HG02981 (cell line): ENCODE data around the gene EPHA4.
A peak's percentile ranks its signal among the peaks of the same experiment; 100 is the strongest.

Experiments used
- ATAC-seq: cut with Tn5 transposase; IDR thresholded peaks from one replicate; pipeline ENCODE4 v1.9.1; 2021; ENCODE audit warnings: mild to moderate bottlenecking, moderate library complexity; ENCODE audit not compliant: unreplicated experiment

EPHA4 gene

DNA sequence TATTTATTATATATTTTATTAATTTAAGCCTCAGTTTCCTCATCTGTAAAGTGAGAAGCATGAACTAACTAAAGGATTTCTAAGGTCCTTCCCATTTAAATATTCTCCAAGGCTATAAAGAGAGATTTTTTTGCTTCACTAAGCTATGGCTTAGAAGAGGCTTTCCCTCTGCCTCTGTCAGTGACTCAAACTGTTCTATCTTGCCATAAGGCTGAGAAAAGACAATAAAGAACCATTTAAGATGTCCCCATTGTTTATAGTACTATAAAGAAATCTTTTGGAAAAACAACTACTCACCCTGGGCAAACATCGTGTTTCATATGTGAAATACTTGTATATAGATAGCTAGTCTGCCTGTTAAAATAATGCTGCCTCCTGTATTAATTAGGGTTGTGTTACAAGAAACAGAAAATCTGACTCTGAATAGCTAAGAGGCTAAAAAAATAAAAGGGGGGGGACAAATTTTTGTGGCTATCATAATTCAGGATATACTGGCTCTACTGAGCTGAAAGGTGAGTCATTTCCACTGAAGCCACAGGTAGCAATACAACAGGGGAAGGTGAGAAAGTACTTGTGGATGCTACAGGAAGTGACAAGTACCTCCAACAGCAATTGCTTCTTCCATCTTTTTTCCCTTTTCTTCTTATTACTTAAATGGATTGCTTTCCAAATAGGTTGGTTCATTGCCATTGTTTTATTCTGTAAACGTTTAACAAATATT, 25.4 kb downstream of the EPHA4 start:
- ATAC-seq: no peak

DNA sequence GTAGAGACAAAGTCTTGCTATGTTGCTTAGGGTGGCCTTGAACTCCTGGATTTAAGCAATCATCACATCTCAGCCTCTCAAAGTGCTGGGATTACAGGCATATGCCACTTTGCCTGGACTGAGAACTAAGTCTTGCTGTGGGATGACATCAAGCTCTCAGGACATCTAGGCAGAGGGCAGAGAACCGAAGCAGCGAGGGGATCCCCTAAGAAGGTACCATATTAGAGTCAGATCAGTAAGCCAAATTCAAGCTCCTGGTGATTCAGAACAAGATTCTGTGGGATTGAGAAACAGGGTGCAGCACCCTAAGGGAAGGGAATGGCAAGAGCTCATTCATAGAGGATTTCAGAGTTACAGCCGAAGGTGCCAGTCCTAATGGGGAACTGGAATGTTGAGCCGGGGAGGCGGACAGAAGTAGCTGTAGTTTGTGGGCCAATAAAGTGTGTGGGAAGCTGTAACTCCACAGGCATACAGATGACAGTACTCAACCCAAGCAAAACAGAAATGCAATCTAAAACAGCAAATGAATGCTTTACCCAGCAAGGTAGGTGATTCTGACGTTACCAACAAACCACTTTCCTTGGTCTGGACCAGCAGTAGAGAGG, 30.9 kb downstream of the EPHA4 start:
- ATAC-seq: no peak

DNA sequence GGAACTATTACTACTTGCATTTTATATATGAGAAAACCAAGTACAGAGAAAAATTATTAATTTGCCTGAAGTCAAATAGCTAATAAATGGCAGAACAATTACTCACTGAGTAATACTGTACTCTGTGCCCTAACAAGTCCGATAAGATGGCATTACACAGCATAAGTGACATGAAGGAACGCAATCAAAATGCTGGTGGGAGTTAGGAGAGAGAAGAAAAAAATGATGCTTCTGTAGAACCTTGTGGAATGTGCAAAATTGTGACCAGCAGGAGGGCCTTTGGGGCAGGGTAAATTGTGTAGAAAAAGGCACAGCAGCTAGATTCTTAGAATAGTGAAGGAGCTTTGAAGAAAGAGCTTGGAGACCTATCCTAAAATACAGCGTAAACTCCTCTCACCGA, 32.9 kb downstream of the EPHA4 start:
- no peak for ATAC-seq

DNA sequence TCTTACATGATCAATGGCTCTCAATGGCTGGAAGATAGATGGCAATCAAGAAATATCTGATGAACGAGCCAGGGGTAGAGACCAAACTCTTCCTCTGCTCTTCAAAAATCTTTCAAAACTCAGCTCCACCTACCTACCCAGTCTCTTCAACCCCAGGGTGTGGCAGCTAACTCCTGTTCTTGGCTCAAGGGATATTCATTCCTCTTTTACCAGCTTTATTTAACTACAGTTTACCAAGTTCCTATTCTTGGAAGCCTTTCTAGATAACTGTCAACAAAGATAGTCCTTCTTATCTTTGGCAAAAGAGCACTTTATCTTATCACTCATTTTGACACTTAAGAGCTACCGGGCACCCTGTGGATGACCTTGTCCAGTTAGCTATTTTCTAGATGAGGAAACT, 36.3 kb downstream of the EPHA4 start:
- no peak for ATAC-seq

DNA sequence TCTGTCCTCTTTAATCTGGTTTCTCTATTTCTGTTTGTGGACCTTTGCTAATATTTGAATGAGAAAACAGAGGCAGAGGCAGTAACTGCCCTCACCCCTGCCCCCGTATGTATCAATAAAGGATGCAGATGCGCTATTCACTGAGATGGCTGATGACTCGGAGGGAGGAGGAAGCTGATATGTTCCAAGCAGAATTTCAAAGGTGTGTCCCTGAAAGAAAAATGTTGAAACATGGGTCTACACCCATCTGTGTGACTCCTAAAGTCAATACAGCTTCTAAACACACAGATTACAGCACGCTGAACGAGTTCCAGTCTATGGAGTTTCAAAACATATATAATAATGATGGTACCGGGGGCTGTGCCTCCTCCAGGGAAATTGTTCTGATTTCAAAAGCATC, 38.8 kb downstream of the EPHA4 start:
- no peak for ATAC-seq

DNA sequence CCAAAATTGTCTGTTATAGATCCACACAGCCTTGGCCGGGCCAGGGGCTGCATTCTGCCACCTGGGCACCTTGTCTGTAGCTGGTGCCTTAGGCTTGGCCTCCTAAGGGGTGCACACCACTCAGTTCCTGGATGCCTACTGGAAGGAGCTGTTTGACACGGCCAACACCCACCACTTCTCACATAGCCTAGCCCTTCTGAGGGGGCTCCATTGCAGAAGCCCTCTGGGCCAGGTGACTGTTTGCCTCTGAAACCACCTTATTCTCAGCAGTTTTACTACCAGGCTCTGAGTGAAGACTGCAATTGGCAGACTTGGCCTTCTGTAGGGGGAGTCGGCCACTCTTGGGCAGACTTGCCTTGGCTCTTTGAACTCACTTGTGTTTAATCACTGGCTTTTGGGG, 39.5 kb downstream of the EPHA4 start:
- no peak for ATAC-seq

DNA sequence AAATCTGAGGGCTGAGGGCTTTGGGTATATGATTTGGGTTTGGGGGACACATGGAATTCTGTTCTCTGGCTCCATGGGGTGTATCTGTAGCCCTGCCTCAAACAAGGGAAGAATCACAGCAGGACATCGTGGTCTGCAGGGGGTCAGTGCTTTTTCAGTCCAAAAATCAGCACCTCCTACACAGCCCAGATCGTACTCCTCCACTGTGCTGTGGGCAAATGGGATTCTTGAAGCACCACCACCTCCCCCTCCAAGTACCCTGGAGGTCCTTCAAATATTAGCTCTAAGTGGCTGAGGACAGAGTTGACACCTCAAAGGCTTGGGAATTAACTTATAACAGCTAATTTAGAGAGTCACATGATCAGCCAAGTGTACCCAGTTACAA, 41.5 kb downstream of the EPHA4 start:
- ATAC-seq: no peak

DNA sequence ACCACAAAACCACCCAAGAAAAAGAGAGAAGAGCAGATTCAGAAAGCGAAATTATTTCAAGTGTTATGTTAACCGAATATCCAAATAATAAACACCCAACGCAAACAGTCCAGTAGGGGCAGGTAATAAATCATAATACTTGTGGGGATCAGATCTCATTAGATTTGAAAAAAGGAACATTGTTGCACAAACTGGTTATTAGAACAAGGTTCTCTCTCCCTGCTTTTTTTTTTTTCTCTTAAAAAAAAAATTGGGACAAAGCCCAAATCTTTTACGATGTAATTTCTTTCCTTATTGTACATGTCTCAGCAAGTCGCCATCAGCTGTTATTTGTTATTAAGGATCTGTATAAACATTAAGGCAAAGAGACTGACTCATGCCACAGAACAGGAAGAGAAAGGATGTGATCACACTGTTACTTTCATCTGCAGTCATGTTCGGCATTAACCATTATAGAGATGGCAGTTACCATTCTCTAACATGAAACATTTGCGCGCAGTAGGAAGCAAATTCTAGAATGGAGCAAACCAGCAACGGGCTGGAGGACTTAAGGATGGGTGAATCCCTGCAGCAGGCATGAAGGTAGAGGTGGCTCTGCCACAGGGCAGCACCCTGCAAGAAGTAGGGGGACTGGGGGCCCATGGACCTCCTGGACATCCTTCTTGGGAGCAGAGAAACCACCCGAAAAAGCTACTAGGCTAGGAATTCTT, 42.0 kb downstream of the EPHA4 start:
- no peak for ATAC-seq

DNA sequence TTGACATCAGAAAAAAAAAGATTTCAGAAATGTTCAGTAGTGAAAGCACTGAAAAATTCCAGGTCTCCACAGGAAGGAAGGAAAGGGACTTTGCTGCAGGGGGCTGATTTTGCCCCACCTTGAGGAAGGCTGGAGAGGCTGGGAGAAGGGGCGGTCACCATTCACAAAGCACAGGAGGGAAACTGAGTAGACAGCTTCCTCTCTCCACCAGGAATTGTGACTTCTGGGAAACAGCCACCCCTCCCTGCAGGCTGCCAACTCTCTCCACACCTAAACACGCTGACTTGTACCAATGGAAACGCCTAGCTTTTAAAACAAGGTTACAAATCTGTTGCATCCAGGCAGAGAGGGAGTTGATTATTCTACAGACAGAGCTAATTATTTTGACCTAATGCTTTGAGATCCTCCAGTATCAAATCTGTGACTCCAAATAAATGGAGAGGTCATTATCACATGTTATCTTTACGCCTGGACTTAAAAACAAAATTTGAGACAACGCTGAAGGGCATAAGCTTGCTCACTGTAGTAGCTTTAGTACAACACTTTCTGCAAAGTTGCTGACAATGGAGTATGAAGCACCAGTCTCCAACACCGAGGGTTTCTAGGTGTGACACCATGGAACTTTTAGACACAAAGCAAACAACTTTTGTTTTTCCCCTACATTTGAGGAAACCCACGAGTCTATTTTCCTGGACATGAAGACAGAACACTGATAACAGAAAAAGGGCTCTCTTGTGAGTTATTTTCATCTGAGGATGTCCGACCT, 42.7 kb downstream of the EPHA4 start:
- ATAC-seq: no peak

DNA sequence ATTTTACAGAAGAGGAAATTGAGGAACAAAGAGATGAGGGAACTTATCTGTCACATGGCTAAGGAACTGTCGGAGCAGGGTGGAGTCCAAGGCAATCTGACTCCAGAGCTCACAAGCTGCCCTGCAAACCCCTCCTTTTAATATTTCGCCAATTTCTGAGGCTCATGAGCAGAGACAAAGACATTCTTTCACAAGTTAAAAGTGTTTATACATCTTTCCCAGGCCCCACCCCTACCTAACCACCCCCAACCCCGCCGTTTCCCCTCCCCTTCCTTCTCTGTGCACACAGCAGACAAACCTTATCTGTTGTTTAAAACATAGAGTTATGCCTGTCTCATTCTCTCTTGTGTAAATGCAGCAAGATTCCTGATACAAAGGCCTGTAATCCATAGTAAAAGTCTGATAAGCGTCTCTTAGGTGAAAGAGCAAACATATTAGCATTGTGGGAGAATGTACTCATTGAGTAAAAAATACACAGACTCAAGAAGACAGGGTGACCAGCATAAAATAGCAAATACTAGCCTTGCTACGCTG, 44.3 kb downstream of the EPHA4 start:
- ATAC-seq: no peak

DNA sequence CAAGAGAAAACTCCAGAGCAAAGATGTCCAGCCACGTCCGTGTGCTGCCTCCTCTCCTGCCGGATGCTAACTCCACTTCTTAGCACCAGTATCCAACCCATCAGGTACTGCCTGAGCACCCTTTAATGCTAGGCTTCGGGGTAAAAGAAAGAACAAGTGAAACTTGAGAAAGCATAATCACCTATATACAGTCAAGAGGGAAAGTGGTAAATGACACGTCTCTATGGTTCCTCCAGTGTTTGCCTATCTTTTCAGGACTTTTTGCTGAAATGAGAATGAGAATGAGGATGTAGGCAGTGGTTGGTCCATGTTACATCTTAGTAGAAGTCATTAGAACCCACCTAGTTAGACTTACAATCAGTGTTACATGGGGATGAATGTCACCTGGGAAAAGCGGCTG, 47.9 kb downstream of the EPHA4 start:
- ATAC-seq: no peak

DNA sequence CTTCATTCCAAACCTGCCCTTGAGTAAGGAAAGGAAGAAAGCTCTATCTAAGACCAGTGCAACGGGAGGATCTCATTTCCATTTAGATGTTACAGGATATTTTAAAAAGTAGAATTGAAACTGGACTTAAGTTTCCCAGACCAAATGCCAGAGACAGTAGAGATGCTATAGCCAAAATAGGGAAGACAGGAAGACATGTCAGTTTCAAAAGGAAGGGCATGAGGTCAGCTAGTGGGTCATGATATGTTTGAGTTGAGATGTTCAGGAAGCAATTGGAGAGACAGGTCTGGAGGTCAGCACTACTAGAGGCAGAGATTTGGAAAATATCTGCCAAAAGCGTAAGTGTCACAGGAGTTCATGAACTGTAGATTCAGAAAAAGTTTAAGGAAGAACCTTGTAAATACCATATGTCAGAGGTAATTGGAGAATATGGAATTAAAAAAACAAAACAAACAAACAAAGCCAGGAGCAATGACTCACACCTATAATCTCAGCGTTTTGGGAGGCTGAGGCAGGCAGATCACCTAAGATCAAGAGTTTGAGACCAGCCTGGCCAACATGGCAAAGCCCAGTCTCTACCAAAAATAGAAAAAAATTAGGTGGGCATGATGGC, 50.8 kb downstream of the EPHA4 start:
- no peak for ATAC-seq

DNA sequence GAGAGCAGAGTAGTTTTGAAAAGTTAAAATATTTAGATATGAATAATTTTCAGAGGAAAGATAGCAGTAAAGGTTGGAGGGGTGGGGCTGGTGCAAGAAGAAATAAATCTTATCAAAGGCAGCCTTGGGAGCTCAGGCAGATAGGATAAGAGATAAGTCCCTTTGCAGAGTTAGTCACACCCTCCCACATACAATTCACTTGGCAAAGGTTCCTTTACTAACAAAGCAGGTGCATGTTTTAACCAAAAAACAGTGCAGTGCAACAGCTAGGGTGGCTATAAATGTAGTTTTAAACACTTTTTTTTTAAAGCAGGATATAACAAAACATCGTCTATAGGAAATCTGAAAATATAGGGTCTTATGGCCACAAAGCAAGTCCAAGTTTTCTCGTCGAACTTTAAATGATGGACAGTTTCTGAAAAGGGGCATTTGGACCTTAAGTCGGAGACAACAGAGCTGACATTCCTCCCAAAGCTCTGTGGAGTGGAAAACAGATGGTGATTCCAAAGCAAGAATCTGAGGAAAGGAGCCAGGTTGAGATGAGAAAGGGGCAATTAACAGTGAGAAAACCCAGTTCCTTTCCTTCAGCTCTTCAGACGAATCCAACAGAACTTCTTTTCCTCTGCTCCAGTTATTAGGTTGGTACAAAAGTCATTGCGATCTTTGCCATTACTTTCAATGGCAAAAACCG, 53.0 kb downstream of the EPHA4 start:
- no peak for ATAC-seq

DNA sequence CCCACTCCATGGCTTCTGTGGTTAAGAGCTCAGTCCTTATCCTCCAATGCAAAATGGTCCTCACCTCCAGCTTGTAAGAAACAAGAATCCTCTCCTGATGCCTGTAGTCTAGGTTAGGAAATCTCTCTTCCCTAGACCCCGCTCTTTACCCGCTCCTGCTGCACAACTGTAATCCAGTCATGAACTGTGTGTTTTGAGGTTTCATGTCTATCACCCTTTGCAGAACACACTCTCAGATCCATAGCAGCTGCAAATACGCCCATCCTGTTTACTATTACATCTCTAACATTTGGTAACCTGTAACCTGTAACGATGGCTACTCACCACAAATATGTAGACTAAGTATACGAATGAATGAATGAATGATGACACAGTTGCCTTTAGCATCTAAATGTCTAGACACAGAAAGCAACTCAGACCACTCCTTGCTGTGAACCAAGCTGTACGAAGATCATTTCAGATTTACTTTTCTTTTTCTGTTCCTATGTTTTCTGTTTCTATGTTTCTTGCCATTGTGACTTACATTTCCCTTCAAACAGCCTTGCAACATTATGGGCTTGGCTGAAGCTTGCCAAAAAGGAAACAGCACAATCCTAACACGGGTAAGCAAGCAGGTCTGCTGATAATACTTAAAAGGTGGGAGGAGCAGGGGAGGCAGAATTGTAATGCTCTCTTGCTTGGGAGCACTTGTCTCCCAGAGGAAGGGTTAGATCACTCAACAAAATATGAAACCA, 53.7 kb downstream of the EPHA4 start:
- peak; percentile 73 for ATAC-seq

DNA sequence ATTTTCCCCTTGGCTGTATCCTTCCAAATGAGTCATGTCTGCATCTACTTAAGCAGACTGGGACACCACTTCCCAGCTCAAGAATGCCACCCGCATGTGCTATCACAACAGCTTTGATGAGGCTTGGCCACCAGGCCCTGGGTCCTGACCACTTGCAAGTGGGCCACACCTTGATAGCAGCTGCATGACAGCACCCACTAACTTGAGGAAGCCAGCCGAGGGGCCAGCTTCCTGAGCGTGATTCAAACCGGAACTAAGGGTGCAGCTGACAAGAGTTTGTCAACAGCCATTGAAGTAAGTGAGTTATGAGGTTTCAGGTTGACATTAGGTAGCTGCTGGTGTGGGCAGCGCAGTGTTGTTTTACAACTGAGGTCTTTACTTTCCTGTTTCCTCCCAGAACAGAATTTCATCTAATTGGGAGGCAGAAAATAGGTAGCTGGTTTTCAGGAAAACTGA, 54.4 kb downstream of the EPHA4 start:
- ATAC-seq: peak; percentile 83

DNA sequence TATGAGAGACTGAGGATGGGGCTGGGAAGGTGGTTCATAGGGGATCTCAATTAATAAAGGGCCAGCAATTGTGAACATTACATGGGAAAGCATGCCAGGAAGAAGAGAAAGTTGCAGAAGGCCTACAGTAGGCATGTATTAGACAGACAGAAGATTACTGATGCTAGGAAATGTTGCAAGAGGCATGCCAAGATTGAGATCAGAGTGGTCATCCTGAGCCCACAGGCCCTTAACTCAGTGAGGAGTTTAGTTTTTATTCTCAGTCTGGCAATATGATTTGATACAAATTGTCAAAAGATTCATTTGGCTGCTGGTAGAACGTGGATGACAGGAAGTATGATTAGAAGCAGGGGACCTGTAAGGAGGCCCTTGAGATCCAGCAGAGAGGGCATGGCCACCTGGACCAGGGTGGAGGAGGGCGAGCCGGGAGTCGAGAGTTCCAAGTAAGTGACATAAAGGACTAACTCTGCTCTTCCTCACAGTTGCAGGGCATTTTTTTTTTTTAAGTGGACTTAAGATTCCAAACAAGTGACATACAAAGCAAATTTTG, 54.9 kb downstream of the EPHA4 start:
- no peak for ATAC-seq

DNA sequence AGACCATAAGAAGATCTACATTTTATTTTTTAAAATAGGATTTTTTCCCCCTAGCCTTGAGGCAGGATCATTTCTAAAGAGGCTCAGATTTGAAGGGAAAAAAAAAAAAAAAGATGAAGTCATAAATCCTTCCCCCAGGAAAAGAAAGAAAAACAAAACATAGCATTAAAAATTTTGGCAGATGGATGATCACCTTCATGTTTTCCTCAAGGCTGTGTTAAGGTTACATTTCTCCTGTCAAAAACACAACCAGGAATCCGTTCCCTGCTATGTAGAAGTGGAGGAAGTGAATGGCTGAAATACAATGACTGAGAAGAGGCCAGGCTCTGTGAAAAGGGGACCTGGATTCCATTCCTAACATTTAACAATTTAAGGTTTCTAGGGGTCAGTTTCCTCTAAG, 56.2 kb downstream of the EPHA4 start:
- ATAC-seq: no peak

DNA sequence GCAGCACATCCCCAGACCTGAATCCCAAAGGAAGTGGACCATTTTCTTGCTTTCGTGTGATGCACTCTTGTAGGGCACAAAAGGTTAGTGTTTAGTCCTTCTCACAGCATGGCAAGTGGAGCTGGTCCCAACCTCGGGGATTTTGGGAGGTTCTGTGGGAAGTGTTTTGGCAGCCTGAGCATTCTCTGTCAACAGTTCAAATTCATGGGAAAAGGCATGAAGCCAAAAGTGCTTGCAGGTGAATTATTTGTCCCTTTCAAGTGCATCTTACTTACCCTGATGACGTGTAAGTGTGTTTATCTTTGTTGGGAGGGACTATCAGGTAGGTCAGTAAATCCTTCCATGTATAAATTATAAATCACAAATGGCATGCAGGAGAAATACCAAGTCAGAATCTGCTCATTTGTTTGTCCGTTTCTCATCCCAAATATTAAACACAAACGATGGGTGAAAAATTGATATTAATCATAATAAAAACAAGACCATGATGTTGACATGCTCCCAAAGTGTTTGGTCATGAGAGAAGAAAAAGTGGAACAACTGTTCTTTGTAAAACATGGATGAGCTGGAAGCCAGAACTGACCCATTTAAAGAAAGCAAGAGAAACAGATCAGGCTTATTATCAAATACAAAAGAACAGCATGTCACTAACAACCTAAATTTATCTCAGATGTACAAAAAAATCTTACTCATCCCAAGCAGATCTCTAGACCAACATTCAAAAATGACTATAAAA, 57.6 kb downstream of the EPHA4 start:
- ATAC-seq: no peak

DNA sequence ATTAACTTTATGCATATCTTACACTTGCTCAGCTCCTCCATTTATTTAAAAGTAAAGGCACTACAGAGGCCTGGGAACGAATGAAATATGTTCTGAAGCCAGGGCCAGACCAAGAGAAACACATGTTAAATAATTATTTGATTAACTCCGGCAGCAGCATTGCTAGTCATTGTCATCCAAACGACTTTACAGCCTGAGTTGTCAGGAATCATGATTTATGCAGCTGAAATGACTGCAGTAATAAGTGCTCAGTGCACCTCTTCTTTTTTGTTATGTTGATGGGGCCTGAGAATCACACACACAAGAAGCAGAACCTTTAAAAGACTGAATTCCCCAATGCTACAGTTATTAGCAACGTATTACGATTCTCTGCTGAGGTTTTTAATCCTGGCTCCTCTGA, 58.9 kb downstream of the EPHA4 start:
- ATAC-seq: no peak
